Keratinocyte (primary cell): ENCODE measurements around the gene PCCB.

ENCODE experiments used
- EZH2 ChIP-seq: IDR thresholded peaks from one replicate; pipeline ENCODE4 v1.6.1; 2012; ENCODE audit warnings: inconsistent platforms, mild to moderate bottlenecking, low read length, moderate library complexity
- TF ChIP-seq, protein P1 (sequence below), 3 experiments: IDR thresholded peaks in 1 of 3; conservative IDR thresholded peaks in 1 of 3; optimal IDR thresholded peaks in 1 of 3; 2 replicates in 2 of 3; 3 replicates in 1 of 3; pipeline versions ENCODE3 to v1.5.1; 2011; ENCODE audit warnings: low read length in 3 of 3, mild to moderate bottlenecking in 3 of 3, moderate library complexity in 2 of 3, control low read depth in 1 of 3, inconsistent platforms in 1 of 3; ENCODE audit not compliant: insufficient read depth in 2 of 3; ENCODE audit errors: extremely low read depth in 1 of 3

DNA sequence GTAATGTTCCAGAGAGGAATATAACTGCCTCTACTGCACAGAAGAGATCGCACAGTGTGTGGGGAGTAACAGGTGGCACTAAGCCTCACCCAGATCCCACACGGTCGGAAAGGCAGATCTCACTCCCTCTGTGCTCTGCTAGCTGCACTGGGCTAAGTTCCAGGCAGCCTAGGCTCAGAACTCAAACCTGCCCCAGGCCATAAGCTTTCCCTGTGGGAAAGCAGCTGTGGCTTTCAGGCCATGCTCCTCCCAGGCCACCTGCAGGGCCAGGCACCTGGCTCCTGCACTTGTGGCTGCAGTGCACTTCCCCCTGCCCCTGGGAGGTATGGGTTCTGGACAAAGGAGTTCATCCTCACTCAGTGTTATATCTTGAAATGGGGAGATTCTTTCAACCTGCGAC lies 27.5 kb downstream of the PCCB start:
- TF ChIP-seq, protein P1, sequence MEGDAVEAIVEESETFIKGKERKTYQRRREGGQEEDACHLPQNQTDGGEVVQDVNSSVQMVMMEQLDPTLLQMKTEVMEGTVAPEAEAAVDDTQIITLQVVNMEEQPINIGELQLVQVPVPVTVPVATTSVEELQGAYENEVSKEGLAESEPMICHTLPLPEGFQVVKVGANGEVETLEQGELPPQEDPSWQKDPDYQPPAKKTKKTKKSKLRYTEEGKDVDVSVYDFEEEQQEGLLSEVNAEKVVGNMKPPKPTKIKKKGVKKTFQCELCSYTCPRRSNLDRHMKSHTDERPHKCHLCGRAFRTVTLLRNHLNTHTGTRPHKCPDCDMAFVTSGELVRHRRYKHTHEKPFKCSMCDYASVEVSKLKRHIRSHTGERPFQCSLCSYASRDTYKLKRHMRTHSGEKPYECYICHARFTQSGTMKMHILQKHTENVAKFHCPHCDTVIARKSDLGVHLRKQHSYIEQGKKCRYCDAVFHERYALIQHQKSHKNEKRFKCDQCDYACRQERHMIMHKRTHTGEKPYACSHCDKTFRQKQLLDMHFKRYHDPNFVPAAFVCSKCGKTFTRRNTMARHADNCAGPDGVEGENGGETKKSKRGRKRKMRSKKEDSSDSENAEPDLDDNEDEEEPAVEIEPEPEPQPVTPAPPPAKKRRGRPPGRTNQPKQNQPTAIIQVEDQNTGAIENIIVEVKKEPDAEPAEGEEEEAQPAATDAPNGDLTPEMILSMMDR (optimal IDR thresholded peaks at IDR 0.05 in 1 of 3, IDR thresholded peaks at IDR 0.05 in 1 of 3, conservative IDR thresholded peaks at IDR 0.05 in 1 of 3; ENCODE audit: extremely low read depth in 1 of 3, insufficient read depth in 2 of 3, low read length in 3 of 3), result no peak
- no peak for TF ChIP-seq EZH2
